ENCODE data around the gene DPH2.

DPH2 gene

GRCh38 chr1:43931711-43932660 lies 37.8 kb upstream of the DPH2 start:
- DNase-seq (ENCODE audit: low read depth): no peak
- no peak overlapping the region for H3K4me3 ChIP-seq (ENCODE audit: low read length)
- no peak for TF ChIP-seq CTCF (IDR thresholded peaks at IDR 0.05; ENCODE audit: insufficient read depth, low read depth, low read length, missing control alignments)

- peak; percentile 82 for DNase-seq (ENCODE audit: low read depth)
- TF ChIP-seq CTCF (IDR thresholded peaks at IDR 0.05; ENCODE audit: insufficient read depth, low read depth, low read length, missing control alignments): no peak
- peak overlapping the region; percentile 54 for H3K4me3 ChIP-seq (ENCODE audit: low read length)
These were observed 36.9 kb upstream of the DPH2 start for GRCh38 chr1:43932786-43933385.

- peak; percentile 69 for DNase-seq (ENCODE audit: low read depth)
- TF ChIP-seq CTCF (IDR thresholded peaks at IDR 0.05; ENCODE audit: insufficient read depth, low read depth, low read length, missing control alignments): no peak
- peak within 1 kb of the TSS; percentile 54 for H3K4me3 ChIP-seq (ENCODE audit: low read length)
These were observed 36.3 kb upstream of the DPH2 start, which contains the start of gene ARTN for GRCh38 chr1:43933386-43934100. TSS of gene ARTN (plus strand) at chr1:43933801. CDS start at chr1:43935657, 1,856 bp downstream.

- H3K4me3 ChIP-seq (ENCODE audit: low read length): peak overlapping the region; percentile 54
- peak; percentile 80 for DNase-seq (ENCODE audit: low read depth)
- TF ChIP-seq CTCF (IDR thresholded peaks at IDR 0.05; ENCODE audit: insufficient read depth, low read depth, low read length, missing control alignments): peak; percentile 91
These were observed 35.5 kb upstream of the DPH2 start for GRCh38 chr1:43934101-43934985.

DNA sequence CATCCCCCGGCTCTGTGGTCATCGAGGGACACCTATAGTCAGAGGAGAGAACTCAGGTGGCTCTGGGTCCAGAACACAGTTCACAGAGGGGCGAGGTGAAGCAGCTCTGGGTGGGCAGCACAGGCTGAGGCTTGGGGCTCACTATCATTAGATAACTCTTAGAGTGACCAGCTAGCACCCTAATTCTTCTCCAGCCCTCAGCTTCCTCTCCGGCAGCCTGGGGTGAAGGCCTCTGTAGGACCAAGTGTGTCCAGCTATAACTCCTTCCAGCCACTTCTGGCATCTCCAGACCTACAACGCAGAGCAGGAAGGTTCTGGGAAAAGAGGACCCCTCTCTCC lies 34.9 kb upstream of the DPH2 start:
- DNase-seq (ENCODE audit: low read depth): no peak
- H3K4me3 ChIP-seq (ENCODE audit: low read length): peak overlapping the region; percentile 54
- no peak for TF ChIP-seq CTCF (IDR thresholded peaks at IDR 0.05; ENCODE audit: insufficient read depth, low read depth, low read length, missing control alignments)

Data from epithelial cell of esophagus (primary cell).